NT2/D1 (cell line): ENCODE measurements around the gene ENO1.

Experiments used
- SUZ12 ChIP-seq: IDR thresholded peaks from 2 replicates; pipeline ENCODE4 v1.6.1; 2011; ENCODE audit not compliant: insufficient read length, insufficient read depth; ENCODE audit errors: extremely low read depth
- YY1 ChIP-seq: IDR thresholded peaks from 2 replicates; pipeline ENCODE4 v1.6.1; 2011; ENCODE audit not compliant: insufficient read length, insufficient read depth
- ZNF274 ChIP-seq: IDR thresholded peaks from 2 replicates; pipeline ENCODE4 v1.6.1; 2011; ENCODE audit warnings: mild to moderate bottlenecking, low read depth, low read length

GRCh38 chr1:8875216-8875861 lies 3.1 kb downstream of the ENO1 start:
- TF ChIP-seq SUZ12 (no peak), YY1 (no peak), ZNF274 (no peak)
